ENCODE data around the gene SULT2B1. TPM values are rescaled to one million over a fixed set of nuclear protein-coding genes. Genes with fewer than 3 reads are reported as not detected.

The SULT2B1 gene
- total RNA-seq, 1 donor from 2014 or later: not detected

- Mint-ChIP-seq H3K27ac (ENCODE audit: unreplicated experiment) (peak overlapping the region; percentile 2), H3K4me3 (peak overlapping the region; percentile 76), H3K4me1 (peaks cover 39% of the 10 kb centered on the region), H3K9me3 (no peaks in the 10 kb centered on the region), H3K36me3 (ENCODE audit: low read depth) (peaks cover 19% of the 10 kb centered on the region), H3K27me3 (ENCODE audit: low read depth) (peaks cover 12% of the 10 kb centered on the region)
- no peak for DNase-seq (ENCODE audit: low read depth, low spot score)
- TF ChIP-seq CTCF (conservative IDR thresholded peaks at IDR 0.05): no peak
Measured at GRCh38 chr19:48613852-48614435, 62.0 kb downstream of the SULT2B1 start.

- DNase-seq (ENCODE audit: low read depth, low spot score): no peak
- Mint-ChIP-seq H3K4me1 (peaks cover 46% of the 10 kb centered on the region), H3K27me3 (ENCODE audit: low read depth) (peaks cover 14% of the 10 kb centered on the region), H3K36me3 (ENCODE audit: low read depth) (peaks cover 22% of the 10 kb centered on the region), H3K4me3 (peak within 1 kb of the TSS; percentile 96), H3K27ac (ENCODE audit: unreplicated experiment) (peak within 1 kb of the TSS; percentile 2), H3K9me3 (no peaks in the 10 kb centered on the region)
- TF ChIP-seq CTCF (conservative IDR thresholded peaks at IDR 0.05): no peak
Measured at GRCh38 chr19:48614436-48615230, 62.7 kb downstream of the SULT2B1 start, which contains the start of gene FAM83E. Gene FAM83E (minus strand): TSS chr19:48615076. CDS start chr19:48613372, 1,704 bp downstream.

GRCh38 chr19:48615231-48616040, 63.5 kb downstream of the SULT2B1 start:
- peaks cover 53% of the 10 kb centered on the region for H3K4me1 Mint-ChIP-seq
- H3K27ac Mint-ChIP-seq (ENCODE audit: unreplicated experiment): no peak overlapping the region
- peaks cover 22% of the 10 kb centered on the region for H3K36me3 Mint-ChIP-seq (ENCODE audit: low read depth)
- no peaks in the 10 kb centered on the region for H3K9me3 Mint-ChIP-seq
- peaks cover 14% of the 10 kb centered on the region for H3K27me3 Mint-ChIP-seq (ENCODE audit: low read depth)
- no peak for DNase-seq (ENCODE audit: low read depth, low spot score)
- H3K4me3 Mint-ChIP-seq: peak overlapping the region; percentile 96
- no peak for TF ChIP-seq CTCF (conservative IDR thresholded peaks at IDR 0.05)

GRCh38 chr19:48616041-48616436, 64.1 kb downstream of the SULT2B1 start:
- Mint-ChIP-seq H3K27ac (ENCODE audit: unreplicated experiment) (no peak overlapping the region), H3K27me3 (ENCODE audit: low read depth) (peaks cover 14% of the 10 kb centered on the region), H3K4me3 (peak overlapping the region; percentile 96), H3K36me3 (ENCODE audit: low read depth) (peaks cover 22% of the 10 kb centered on the region), H3K9me3 (no peaks in the 10 kb centered on the region), H3K4me1 (peaks cover 53% of the 10 kb centered on the region)
- no peak for DNase-seq (ENCODE audit: low read depth, low spot score)
- TF ChIP-seq CTCF (conservative IDR thresholded peaks at IDR 0.05): no peak

- Mint-ChIP-seq H3K27me3 (ENCODE audit: low read depth) (peaks cover 14% of the 10 kb centered on the region), H3K9me3 (no peaks in the 10 kb centered on the region), H3K4me3 (peak overlapping the region; percentile 96), H3K4me1 (peaks cover 56% of the 10 kb centered on the region), H3K36me3 (ENCODE audit: low read depth) (peaks cover 25% of the 10 kb centered on the region), H3K27ac (ENCODE audit: unreplicated experiment) (peak overlapping the region; percentile 50)
- no peak for DNase-seq (ENCODE audit: low read depth, low spot score)
- no peak for TF ChIP-seq CTCF (conservative IDR thresholded peaks at IDR 0.05)
Measured at GRCh38 chr19:48616491-48617056, 64.6 kb downstream of the SULT2B1 start.

All from neural crest cell (in vitro differentiated cells).